KBM-7 (cell line): Measurements from ENCODE around the gene ACP3.
"Not testable (repeated sequence)": the region's sequence is repeated elsewhere in the genome, so short reads cannot be mapped to it uniquely, and the experiment has no call there.

Experiments
- DNase-seq: peaks from one replicate; pipeline ENCODE4 v3.0.0-alpha.2; 2015
- in situ Hi-C: fragments of 300-500 bp; cut with MboI; formaldehyde crosslinking; loops from 2 replicates; pipeline ENCODE4 v1.14.3; 2020; ENCODE audit warnings: low sequenced_read_pairs, low pct_unique_long_range_greater_than_20kb, mixed read lengths

Gene ACP3

DNA sequence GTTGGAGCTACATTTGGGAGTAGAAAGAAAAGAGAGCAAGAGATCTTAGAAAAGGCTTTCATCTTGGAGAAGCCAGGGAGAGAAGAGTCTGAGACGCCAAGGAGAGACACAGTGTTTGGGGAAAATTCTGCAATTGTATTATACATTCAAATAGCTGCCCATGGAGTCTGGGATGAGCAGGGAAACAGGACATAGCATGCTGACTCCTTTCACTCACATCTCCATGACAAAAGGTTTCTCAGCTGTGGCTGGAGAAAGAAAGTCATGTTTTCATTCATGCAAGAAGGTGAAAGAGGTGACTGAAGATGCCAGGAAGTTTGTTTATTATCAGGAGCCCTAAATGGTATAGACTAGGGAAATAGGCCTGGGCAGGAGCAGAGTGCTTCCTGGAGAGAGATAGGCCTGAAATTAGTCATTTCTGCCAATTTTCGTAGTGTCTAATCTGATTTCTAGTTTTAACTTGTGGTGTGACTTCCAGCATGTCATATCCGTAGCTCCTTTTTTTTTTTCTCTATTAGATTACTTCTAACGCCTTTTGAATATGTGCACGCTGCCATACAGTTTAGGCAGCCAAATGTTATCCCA is 34.1 kb downstream of the ACP3 start:
- no peak for DNase-seq
- in situ Hi-C loops = no loop called here

DNA sequence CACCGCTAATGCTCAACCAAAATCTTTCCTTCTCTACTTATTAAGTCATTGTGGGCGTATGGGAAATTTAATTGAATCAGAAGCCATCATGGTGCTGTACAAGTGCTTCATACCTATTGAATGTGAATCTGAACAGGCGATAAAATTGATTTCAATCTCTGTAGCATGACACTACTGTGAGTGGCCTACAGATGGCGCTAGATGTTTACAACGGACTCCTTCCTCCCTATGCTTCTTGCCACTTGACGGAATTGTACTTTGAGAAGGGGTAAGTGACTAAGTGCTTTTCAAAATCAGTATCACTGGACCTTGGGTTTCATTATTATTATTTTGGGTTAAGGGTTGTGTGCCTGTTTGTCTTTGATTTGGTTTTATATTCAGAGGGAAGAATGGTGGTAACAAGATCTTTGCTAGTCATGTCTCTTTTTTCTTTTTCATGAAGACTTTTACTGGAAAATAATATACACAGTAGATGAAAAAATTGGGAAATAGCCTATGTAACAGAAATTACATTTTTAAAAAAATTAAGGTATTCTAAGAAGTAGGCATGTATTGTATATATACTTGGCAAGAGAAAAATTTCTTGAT is 35.4 kb downstream of the ACP3 start:
- DNase-seq = peak; percentile 83
- in situ Hi-C loops = no loop called here

DNA sequence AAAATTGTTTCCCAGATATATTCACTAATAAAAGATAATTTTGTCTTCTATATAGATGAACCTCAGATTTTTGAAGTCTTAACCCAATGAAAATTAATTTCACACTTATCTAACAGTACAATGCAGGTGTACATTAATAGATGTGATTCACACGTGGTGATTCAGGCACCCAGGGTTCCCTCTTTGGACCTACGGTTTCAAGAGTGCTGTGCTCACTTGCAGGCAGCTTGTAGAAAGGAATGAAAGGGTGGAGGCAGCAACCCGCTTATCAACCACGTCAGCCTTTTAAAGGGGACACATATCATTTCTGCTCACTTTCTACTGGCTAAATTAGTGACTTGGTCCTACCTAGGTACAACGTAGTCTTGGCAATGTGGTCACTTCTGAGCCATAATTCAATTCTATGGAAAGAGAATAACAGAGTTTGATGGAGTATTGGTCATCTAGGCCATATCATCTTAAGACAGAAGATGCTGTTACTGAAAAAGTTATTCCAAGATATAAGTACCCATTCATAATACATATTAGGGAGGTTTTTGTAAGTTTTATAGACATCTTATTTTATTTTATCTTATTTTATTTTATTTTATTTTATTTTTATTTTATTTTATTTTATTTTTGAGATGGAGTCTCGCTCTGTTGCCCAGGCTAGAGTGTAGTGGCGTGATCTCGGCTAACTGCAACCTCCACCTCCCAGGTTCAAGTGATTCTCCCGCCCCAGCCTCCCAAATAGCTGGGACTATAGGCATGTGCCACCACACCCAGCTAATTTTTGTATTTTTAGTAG is 37.9 kb downstream of the ACP3 start:
- in situ Hi-C loops = no loop called here
- no peak for DNase-seq

DNA sequence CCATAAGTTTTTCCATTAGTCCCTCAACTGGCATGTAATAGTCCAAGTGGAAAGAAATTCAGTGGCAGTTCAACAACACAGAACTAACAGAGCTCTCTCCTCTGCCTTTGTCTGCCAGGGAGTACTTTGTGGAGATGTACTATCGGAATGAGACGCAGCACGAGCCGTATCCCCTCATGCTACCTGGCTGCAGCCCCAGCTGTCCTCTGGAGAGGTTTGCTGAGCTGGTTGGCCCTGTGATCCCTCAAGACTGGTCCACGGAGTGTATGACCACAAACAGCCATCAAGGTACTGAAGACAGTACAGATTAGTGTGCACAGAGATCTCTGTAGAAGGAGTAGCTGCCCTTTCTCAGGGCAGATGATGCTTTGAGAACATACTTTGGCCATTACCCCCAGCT is 39.4 kb downstream of the ACP3 start:
- DNase-seq = no peak
- in situ Hi-C loops = no loop called here

DNA sequence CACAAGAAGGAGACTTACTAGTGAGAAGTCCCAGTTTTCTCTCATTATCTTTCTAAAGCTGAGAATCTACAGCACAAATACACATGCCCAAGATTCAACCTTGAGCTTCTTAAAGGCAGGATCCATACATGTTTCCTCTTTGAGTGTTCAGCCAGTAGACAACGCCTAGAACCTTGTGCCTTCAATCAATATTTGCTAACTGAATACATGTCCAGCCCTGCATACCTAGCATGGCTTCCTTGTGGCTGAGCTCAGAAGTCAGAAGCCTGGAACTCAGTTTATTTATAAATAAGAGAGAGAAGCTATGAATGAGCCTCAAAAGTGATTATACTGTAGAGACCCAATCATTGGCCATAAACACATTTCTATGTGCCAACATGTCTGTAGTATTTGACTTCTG is 43.5 kb downstream of the ACP3 start:
- in situ Hi-C loops = no loop called here
- DNase-seq = no peak

DNA sequence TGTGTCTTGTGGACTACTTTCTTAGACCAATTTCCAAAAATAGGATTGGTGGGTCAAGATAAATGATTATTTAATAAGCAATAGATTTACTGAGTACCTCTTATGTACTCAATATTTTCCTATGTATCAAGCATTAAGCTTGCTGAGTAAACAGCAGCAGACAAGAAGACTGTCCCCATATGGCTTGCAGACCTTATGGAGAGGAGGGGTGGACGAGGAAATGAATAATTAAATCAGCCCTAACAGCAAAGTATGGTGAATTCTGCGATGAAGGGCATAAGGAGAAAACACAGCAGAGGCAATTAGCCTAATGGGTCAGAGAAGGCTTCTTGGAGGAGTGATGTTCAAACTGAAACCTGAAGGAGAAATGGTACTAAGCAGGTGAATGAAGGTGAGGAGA is 45.1 kb downstream of the ACP3 start:
- DNase-seq = no peak
- in situ Hi-C loops = no loop called here

DNA sequence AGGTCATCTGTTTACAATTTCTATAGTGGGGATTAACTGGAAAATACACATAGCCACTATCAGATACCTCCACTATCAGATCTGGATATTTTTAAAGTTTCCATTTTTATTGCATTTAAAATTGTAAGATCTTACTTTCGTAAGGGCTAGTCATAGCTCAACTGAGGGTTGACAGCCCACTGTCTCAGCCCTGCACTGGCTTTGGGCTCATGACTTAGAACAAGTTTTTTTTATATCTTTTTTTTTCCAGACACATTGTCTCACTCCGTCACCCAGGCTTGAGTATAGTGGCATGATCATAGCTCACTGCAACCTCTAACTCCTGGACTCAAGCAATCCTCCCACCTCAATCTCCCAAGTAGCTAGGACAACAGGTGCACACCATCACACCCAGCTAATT is 51.3 kb downstream of the ACP3 start:
- DNase-seq = no peak
- in situ Hi-C loops = no loop called here

DNA sequence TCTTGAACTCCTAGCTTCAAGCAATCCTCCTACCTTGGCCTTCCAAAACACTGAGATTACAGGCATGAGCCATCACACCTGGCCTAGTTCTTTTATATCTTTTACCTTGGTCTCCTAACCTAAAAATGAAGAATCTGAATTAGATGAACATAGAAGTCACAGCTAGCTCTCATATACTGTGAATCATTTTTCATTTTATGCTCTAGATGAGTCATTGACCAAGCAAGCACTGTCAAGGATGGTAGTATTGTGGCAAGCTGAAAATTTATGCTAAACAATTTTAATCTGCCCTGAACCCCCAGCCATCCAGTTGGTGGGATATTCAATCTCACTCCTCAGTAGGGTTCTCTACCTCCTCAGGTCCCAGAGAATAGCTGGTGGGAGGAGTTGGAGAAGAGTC is 51.8 kb downstream of the ACP3 start:
- in situ Hi-C loops = no loop called here
- no peak for DNase-seq

DNA sequence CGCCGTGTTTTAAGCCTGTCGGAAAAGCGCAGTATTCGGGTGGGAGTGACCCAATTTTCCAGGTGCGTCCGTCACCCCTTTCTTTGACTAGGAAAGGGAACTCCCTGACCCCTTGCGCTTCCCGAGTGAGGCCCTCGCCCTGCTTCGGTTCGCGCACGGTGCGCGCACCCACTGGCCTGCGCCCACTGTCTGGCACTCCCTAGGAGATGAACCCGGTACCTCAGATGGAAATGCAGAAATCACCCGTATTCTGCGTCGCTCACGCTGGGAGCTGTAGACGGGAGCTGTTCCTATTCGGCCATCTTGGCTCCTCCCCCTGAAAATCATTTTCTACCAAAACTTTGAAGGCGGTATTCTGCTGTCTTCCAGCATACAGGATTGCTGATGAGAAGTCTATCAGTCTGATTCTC is 59.7 kb downstream of the ACP3 start:
- DNase-seq, in situ Hi-C loops: not testable (repeated sequence)

DNA sequence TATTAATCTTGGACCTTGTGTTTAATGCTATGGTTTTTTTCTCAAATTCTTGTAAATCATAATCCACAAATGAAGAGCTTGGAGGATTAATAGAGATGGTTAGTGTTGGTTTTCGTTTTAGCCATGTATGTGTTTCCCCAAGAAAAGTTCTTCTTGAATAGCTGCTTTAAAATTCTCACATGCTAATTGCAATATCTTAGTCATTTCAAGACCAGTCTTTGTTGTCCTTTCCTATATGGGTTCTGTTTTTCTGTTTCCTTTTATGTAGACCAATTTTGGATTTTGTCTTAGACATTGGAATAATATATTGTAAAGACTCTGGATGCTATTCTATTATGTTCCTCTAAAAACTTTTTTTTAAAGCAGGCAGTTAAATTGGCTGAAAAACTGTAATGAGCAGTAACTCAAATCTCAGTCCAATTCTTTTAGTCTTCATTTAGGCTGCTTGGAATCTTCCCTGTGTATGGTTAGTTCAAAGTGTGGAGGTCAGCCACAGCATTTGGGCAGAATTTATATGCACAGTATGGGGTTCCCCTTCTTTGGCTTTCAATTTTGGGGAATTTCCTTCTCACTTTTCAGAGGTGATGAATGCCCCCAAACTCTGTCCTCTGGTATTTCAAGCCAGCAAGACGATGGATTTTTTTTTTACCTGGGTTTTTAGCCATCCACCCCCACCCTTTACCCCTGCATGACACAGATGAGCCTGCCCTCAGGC is 61.0 kb downstream of the ACP3 start:
- DNase-seq = no peak
- in situ Hi-C loops = no loop called here

DNA sequence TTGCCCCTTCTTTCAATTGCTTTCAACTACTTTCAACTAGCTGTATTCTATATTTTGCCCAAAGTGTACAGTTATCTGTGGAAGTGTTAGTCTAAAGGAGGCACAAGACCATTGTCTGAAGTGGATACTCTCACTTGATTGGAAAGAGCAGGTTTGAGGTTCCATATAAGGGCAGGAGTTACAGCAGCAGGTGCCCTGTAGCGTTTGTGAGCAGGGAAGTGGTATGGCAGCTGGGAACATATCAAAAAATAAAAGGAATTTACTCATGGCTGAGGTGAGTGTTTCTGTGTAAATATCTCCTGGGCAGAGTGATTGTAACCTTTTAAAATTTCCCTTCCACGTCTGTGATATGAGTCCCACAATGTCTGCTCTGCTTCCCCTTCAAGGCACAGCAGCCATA is 61.6 kb downstream of the ACP3 start:
- in situ Hi-C loops = no loop called here
- DNase-seq = no peak

DNA sequence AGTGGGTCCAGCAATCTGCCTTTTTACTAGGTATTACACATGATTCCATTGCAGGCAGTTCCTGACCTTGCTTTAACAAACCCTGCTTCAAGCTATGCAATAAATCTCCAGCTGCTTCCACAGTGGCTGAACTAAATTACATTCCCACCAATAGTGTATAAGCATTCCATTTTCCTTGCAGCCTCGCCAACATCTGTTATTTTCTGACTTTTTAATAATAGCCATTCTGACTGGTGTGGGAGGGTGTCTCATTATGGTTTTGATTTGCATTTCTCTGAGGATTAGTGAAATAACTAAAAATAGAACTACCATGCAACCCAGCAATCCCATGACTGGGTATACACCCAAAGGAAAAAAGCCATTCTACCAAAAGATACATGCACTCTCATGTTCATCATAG is 63.7 kb downstream of the ACP3 start:
- in situ Hi-C loops = no loop called here
- DNase-seq = no peak

DNA sequence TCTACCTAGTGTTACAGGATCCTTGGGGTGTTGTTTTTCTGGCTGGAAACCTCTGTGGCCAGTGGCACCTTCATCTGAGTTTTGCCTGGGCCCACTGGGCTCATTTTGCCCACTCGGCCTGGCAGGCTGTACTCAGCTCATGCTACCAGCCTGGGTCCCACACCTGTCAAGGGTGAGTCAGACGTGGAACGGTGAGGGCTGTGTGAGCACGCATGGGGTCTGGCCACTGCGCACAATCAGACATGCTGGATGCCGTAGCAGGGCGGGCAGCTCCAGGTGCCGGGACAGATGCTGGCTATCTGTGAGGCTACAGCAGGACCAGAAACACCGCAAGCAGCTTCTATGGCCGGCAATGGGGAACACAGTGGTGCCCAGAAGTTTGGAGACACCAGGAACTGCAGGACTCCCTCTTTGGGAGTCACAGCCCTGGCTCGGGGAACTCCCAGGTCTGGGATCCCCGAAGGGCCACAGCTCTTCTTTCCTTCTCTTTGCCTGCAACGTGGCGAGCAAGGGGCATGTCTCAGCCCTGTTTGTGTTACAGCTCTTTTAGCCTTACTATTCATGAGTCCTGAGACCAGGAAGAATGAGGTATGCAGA is 64.2 kb downstream of the ACP3 start:
- no peak for DNase-seq
- in situ Hi-C loops = no loop called here

DNA sequence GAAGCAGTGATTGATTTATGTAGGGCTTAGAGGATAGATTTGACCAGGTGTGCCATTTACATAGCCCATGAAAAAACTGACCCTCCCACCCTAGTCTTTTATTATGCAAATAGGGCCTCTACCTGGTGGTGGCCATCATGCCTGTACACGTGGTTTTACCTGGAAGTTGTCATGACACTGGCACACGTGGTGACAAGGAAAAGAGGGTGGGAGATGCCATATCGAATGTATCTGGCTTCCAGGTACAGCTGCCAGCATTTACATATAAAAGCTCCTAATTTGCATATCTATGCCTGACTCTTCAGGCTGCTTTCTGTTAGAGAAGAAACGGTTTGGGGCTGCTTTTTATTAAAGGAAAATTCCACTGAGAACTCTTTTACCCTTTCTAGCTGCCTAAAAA is 65.1 kb downstream of the ACP3 start:
- DNase-seq = no peak
- in situ Hi-C loops = no loop called here

DNA sequence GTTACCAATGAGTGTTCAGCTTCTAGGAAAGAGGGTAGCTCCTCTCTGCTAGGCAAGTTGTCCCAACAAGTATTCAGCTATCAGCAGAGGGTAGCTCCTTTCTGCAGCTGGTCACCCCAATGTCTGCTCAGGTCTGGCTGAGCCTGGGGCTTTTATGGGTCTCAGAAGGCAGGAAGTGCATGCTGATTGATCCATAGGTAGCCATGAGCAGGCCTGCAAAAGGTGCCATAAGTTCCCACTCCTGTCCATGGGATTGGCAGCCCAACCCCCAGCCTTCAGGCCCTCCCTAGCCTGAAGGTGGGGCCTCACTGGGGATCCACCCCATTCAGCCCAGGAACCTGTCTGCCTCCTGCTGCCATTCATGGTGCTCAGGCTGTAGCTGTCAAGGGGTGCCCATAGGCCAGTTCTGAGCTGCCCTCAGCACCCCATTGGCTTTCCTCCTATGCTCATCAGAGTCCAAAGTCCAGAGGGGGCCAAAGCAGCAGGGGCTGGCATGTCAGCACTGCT is 65.5 kb downstream of the ACP3 start:
- in situ Hi-C loops = no loop called here
- DNase-seq = no peak

DNA sequence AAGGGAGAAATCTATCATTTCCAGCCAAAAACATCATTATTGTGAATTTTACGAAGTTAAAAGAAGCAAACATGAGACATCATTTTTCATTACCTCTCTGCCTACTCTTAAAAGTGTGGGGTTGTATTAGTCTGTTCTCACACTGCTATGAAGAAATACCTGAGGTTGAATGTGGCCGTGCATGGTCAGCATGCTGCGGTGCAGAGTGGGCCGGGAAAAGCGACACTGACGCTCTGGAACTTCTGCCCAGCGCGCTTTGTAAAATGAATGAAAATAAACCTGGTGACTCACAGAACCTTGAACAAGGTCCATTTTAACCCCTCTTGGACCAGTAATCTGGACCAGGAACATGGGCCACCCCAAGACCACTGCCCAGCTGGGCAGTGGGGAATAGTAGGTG is 69.1 kb downstream of the ACP3 start:
- no peak for DNase-seq

DNA sequence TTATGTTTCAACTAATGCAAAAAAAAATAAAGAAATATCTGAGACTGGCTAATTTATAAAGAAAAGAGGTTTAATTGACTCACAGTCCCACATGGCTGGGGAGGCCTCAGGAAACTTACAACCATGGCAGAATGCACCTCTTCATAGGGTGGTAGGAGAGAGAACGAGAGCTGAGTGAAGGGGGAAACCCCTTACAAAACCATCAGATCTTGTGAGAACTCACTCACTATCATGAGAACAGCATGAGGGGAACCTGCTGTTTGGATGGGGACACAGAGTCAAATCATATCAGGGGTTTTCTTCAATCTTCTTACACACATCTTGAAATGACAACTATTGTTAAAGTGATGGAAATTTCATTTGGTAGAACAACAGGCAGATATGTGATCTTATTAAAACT is 75.5 kb downstream of the ACP3 start:
- in situ Hi-C loops, DNase-seq: not testable (repeated sequence)

More for the DNA sequence above, 69.1 kb downstream of the ACP3 start:
- in situ Hi-C loops = no loop called here

DNA sequence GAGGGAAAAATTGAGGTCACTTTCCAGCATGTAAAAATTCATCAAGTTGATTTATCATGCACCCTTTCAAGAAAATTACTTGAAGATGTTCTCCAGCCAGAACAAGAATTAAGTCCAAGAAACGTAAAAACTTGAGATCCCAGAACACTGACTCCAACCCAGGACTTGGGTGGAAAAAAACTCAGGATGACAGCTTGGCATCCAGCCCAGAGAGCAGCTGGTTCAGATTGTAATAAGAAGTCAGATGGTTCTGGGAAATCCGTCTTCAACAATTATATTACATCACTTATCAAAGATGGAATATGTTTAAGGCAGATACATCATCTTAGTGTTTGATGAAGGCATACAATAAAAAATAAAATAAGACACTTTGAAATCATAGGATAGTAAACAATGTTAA is 77.1 kb downstream of the ACP3 start:
- no peak for DNase-seq
- in situ Hi-C loops = no loop called here

DNA sequence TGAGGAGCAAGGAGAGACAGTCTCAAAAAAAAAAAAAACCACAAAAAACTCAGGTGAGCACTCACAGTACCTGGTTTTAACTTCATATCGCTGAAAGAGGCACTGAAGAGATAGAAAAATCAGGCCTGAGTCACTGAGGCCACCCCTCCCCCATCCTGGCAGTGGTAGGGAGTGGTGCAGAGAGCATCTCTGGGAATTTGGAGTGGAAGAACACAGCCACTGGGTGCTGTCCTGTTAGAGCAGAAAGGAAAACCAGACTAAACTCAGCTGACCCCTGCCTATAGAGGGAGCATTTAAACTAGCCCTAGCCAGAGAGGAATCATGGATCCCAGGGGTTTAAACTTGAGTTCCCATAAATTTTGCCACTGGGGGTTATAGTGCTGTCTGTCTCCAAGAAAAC is 77.9 kb downstream of the ACP3 start:
- no peak for DNase-seq
- in situ Hi-C loops = no loop called here

DNA sequence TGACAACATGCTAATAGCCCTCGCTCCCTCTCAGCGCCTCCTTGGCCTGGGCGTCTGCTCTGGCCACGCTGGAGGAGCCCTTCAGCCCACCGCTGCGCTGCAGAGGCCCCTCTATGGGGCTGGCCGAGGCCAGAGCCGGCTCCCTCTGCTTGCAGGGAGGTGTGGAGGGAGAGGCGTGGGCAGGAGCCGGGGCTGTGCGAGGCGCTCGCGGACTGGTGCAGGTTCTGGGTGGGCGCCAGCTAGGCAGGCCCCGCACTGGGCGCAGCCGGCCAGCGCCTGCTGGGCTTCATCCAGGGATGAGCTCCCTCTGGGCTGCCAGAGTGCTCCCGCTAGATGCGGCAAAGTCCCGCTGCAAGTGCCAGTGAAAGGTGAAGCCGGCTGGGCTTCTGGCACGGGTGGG is 79.0 kb downstream of the ACP3 start:
- in situ Hi-C loops = no loop called here
- DNase-seq = no peak
